HepG2 (cell line): Measurements from ENCODE around the gene MLLT10. TPM values are rescaled to one million over a fixed set of nuclear protein-coding genes. Genes with fewer than 3 reads are reported as not detected.

Source experiments
- ASH2L ChIP-seq: fragments of 300-600, 200-600 bp; sonication (generic); IDR thresholded peaks from 2 replicates; pipeline ENCODE4 v1.7.0; 2017; ENCODE audit warnings: low read depth, mild to moderate bottlenecking, moderate library complexity, mixed read lengths, low read length; ENCODE audit not compliant: insufficient read length
- ATF2 ChIP-seq: sonication (generic); formaldehyde crosslinking; IDR thresholded peaks from 2 replicates; pipeline ENCODE4 v1.4.0; 2020; ENCODE audit warnings: missing genetic modification reagents
- ATF7 ChIP-seq, 2 experiments: fragments of 450-650 bp in 1 of 2; sonication (generic) in 1 of 2; formaldehyde crosslinking in 1 of 2; IDR thresholded peaks; 2 replicates each; pipeline versions ENCODE4 v1.4.0 to v1.6.1; 2016 to 2020; ENCODE audit warnings: antibody characterized with exemption in 1 of 2, mild to moderate bottlenecking in 1 of 2, missing genetic modification reagents in 1 of 2
- CEBPG ChIP-seq: IDR thresholded peaks from 2 replicates; pipeline ENCODE4 v1.6.1; 2016
- HMG20A ChIP-seq: IDR thresholded peaks from 2 replicates; pipeline ENCODE4 v1.6.1; 2016; ENCODE audit warnings: borderline replicate concordance
- NRL ChIP-seq: sonication (generic); formaldehyde crosslinking; IDR thresholded peaks from 2 replicates; pipeline ENCODE4 v1.5.0; 2020; ENCODE audit warnings: missing genetic modification reagents, mild to moderate bottlenecking, moderate library complexity, borderline replicate concordance
- PLSCR1 ChIP-seq: sonication (generic); formaldehyde crosslinking; IDR thresholded peaks from 2 replicates; pipeline ENCODE4 v1.5.0; 2020; ENCODE audit warnings: missing genetic modification reagents, mild to moderate bottlenecking, borderline replicate concordance
- SIX1 ChIP-seq: sonication (generic); formaldehyde crosslinking; IDR thresholded peaks from 2 replicates; pipeline ENCODE4 v1.4.0; 2020; ENCODE audit warnings: missing genetic modification reagents, borderline replicate concordance
- SOX13 ChIP-seq, 3 experiments: fragments of 450-650 bp in 1 of 3; sonication (generic) in 1 of 3; formaldehyde crosslinking in 1 of 3; IDR thresholded peaks in 2 of 3; conservative IDR thresholded peaks in 1 of 3; 2 replicates each; pipeline versions ENCODE4 v1.5.0 to v1.6.1; 2016 to 2020; ENCODE audit warnings: antibody characterized with exemption in 1 of 3, mild to moderate bottlenecking in 1 of 3, missing compliant biosample characterization in 1 of 3, missing genetic modification reagents in 1 of 3, moderate library complexity in 1 of 3
- SP2 ChIP-seq: sonication (generic); formaldehyde crosslinking; IDR thresholded peaks from 2 replicates; pipeline ENCODE4 v1.5.1; 2020; ENCODE audit warnings: mild to moderate bottlenecking, missing genetic modification reagents
- TBX3 ChIP-seq: fragments of 450-650 bp; IDR thresholded peaks from 2 replicates; pipeline ENCODE4 v1.6.1; 2017; ENCODE audit warnings: antibody characterized with exemption, mild to moderate bottlenecking, inconsistent platforms, borderline replicate concordance
- THAP11 ChIP-seq: IDR thresholded peaks from 2 replicates; pipeline ENCODE4 v1.6.1; 2016; ENCODE audit warnings: missing biosample characterization, missing genetic modification reagents
- ZBTB20 ChIP-seq: sonication (generic); formaldehyde crosslinking; IDR thresholded peaks from 2 replicates; pipeline ENCODE4 v1.8.1; 2023; ENCODE audit warnings: missing genetic modification reagents, low read depth, mild to moderate bottlenecking, borderline replicate concordance
- ZNF292 ChIP-seq: sonication (generic); formaldehyde crosslinking; IDR thresholded peaks from 2 replicates; pipeline ENCODE4 v1.8.1; 2022; ENCODE audit warnings: mild to moderate bottlenecking, low read depth, missing genetic modification reagents, borderline replicate concordance
- ZNF318 ChIP-seq: sonication (generic); formaldehyde crosslinking; IDR thresholded peaks from 2 replicates; pipeline ENCODE4 v1.4.0; 2020; ENCODE audit warnings: mild to moderate bottlenecking, missing genetic modification reagents
- ZNF629 ChIP-seq: sonication (generic); formaldehyde crosslinking; conservative IDR thresholded peaks from 2 replicates; pipeline ENCODE4 v1.5.0; 2020; ENCODE audit warnings: missing genetic modification reagents
- polyA plus RNA-seq, 8 experiments: library from polyadenylated mRNA; depleted of rRNA in 3 of 8; stranded (reverse) in 7 of 8; unstranded in 1 of 8; fragments of >200 nt; fragmentation: Illumina TruSeq in 4 of 8; extraction: Trizol in 4 of 8; gene quantifications; 2 replicates each; pipeline versions ENCODE4 v1.2.1 to v1.2.3, GENCODE V29; 2011 to 2016; ENCODE audit warnings: low read depth in 4 of 8, missing spikeins in 1 of 8, mixed read lengths in 1 of 8; ENCODE audit not compliant: insufficient read depth in 1 of 8
- total RNA-seq, 5 experiments: library from RNA; depleted of rRNA; stranded (reverse); fragments of >200 nt; fragmentation: Illumina TruSeq; extraction: Trizol; gene quantifications; 2 replicates each; pipeline ENCODE4 v1.2.3, GENCODE V29; 2016; ENCODE audit warnings: low read depth in 1 of 5

The MLLT10 gene
- total and polyA plus RNA-seq, 2 of the 13 experiments (the other 11 are each of a cell fraction or from before 2014, with no cell fraction given) = 51.3 to 84.1 TPM

- TF ChIP-seq ZNF318 (CRISPR knock-in tag) = no peak
- peak; percentile 68 for TF ChIP-seq ATF7 (IDR thresholded peaks at IDR 0.05)
- no peak for TF ChIP-seq ATF7 (CRISPR knock-in tag; IDR thresholded peaks at IDR 0.05)
- peak; percentile 33; the same call in 1 of the 2 replicates for TF ChIP-seq TBX3
- no peak for TF ChIP-seq SP2 (CRISPR knock-in tag)
- 0 out of 2 replicates have a peak, but pooled peaks have one; percentile 27 for TF ChIP-seq ATF2 (CRISPR knock-in tag)
- peak; percentile 54; the same call in 1 of the 2 replicates for TF ChIP-seq THAP11 (CRISPR knock-in tag)
- no peak for TF ChIP-seq ZNF292 (CRISPR knock-in tag)
- peak; percentile 43; the same call in 1 of the 2 replicates for TF ChIP-seq SIX1 (CRISPR knock-in tag)
- no peak for TF ChIP-seq NRL (CRISPR knock-in tag)
- peak; percentile 48; the same call in 1 of the 2 replicates for TF ChIP-seq ZBTB20
- peak; percentile 61 for TF ChIP-seq ASH2L
- no peak for TF ChIP-seq SOX13 (IDR thresholded peaks at IDR 0.05)
- TF ChIP-seq SOX13 (CRISPR knock-in tag; conservative IDR thresholded peaks at IDR 0.05 in 1 of 2, IDR thresholded peaks at IDR 0.05 in 1 of 2) = peak in 1 of 2 experiments; percentile 81; a peak in 1 of 4 replicates
- TF ChIP-seq CEBPG (CRISPR knock-in tag) = peak; percentile 99
- peak; percentile 60; the same call in 1 of the 2 replicates for TF ChIP-seq HMG20A
- TF ChIP-seq PLSCR1 (CRISPR knock-in tag) = no peak
- TF ChIP-seq ZNF629 = peak; percentile 68
Observed at GRCh38 chr10:21724687-21725367, 190.8 kb downstream of the MLLT10 start (continued).
